Skeletal muscle satellite cell (primary cell): Measurements from ENCODE around the gene ASAP3.

ENCODE experiments used
- H3K27me3 ChIP-seq: 2 replicates; pipeline ENCODE4 v1.7.0; 2013; ENCODE audit warnings: low read length; ENCODE audit not compliant: control insufficient read depth, insufficient read depth
- H3K36me3 ChIP-seq: 2 replicates; pipeline ENCODE4 v1.7.0; 2013; ENCODE audit warnings: mild to moderate bottlenecking, control low read depth, low read length; ENCODE audit not compliant: insufficient read depth
- H3K4me1 ChIP-seq: 2 replicates; pipeline ENCODE4 v1.7.0; 2013; ENCODE audit warnings: low read length; ENCODE audit not compliant: control insufficient read depth, insufficient read depth
- H3K4me2 ChIP-seq: 2 replicates; pipeline ENCODE4 v1.7.0; 2013; ENCODE audit warnings: mild to moderate bottlenecking, low read length
- H3K4me3 ChIP-seq: 2 replicates; pipeline ENCODE4 v1.7.0; 2013; ENCODE audit warnings: low read length
- H3K9ac ChIP-seq: 2 replicates; pipeline ENCODE4 v1.7.0; 2013; ENCODE audit warnings: mild to moderate bottlenecking, low read depth, low read length, moderate library complexity
- H3K9me3 ChIP-seq: replicated peaks from 2 replicates; pipeline ENCODE4 v1.7.0; 2013; ENCODE audit warnings: mild to moderate bottlenecking, control low read depth, low read length

ASAP3 gene

GRCh38 chr1:23526329-23527041, 42.5 kb upstream of the ASAP3 start:
- Histone ChIP-seq H3K4me1 (peaks cover 33% of the 10 kb centered on the region), H3K4me2 (no peak overlapping the region), H3K27me3 (no peaks in the 10 kb centered on the region), H3K4me3 (no peak overlapping the region), H3K9me3 (no peaks in the 10 kb centered on the region), H3K9ac (no peak overlapping the region), H3K36me3 (no peaks in the 10 kb centered on the region)

- Histone ChIP-seq H3K36me3 (no peaks in the 10 kb centered on the region), H3K4me1 (peaks cover 28% of the 10 kb centered on the region), H3K27me3 (no peaks in the 10 kb centered on the region), H3K4me2 (no peak overlapping the region), H3K9me3 (no peaks in the 10 kb centered on the region), H3K4me3 (no peak overlapping the region), H3K9ac (no peak overlapping the region)
Observed at GRCh38 chr1:23525558-23526250, 41.7 kb upstream of the ASAP3 start.

- H3K27me3 ChIP-seq = no peaks in the 10 kb centered on the region
- no peaks in the 10 kb centered on the region for H3K9me3 ChIP-seq
- H3K4me1 ChIP-seq = peaks cover 21% of the 10 kb centered on the region
- no peak overlapping the region for H3K9ac ChIP-seq
- no peaks in the 10 kb centered on the region for H3K36me3 ChIP-seq
- H3K4me3 ChIP-seq = no peak overlapping the region
- H3K4me2 ChIP-seq = no peak overlapping the region
Observed at GRCh38 chr1:23524716-23525401, 40.9 kb upstream of the ASAP3 start.

DNA sequence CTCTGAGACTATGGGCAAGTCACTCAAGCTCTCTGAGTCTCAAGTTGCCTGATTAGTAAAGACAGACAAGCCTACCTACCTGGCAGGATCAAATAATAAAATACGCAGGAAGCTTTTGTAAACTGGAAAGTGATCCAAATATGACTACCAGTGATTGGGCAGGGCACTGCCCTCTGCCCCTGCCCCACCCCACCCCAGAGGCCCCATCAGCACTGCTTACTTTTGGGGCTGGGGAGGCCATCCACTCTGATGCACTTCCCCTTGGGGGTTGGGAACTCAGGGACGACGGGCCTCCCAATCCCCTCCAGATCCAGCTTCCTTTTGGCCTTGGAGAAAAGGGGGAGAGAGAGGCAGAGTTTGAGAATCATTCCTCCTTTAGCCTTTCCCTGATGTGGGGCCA, 40.2 kb upstream of the ASAP3 start:
- no peak overlapping the region for H3K4me3 ChIP-seq
- H3K27me3 ChIP-seq = no peaks in the 10 kb centered on the region
- no peaks in the 10 kb centered on the region for H3K36me3 ChIP-seq
- H3K4me1 ChIP-seq = peaks cover 14% of the 10 kb centered on the region
- no peak overlapping the region for H3K4me2 ChIP-seq
- no peaks in the 10 kb centered on the region for H3K9me3 ChIP-seq
- no peak overlapping the region for H3K9ac ChIP-seq

- Histone ChIP-seq H3K36me3 (no peaks in the 10 kb centered on the region), H3K4me3 (no peak overlapping the region), H3K9ac (no peak overlapping the region), H3K4me2 (no peak overlapping the region), H3K9me3 (no peaks in the 10 kb centered on the region), H3K4me1 (no peaks in the 10 kb centered on the region), H3K27me3 (no peaks in the 10 kb centered on the region)
Observed at GRCh38 chr1:23522244-23522982, 38.4 kb upstream of the ASAP3 start.

- H3K36me3 ChIP-seq = no peaks in the 10 kb centered on the region
- H3K4me3 ChIP-seq = no peak overlapping the region
- H3K4me1 ChIP-seq = no peaks in the 10 kb centered on the region
- no peaks in the 10 kb centered on the region for H3K9me3 ChIP-seq
- H3K27me3 ChIP-seq = no peaks in the 10 kb centered on the region
- no peak overlapping the region for H3K9ac ChIP-seq
- H3K4me2 ChIP-seq = no peak overlapping the region
Observed at GRCh38 chr1:23521588-23521987, 37.6 kb upstream of the ASAP3 start.

- Histone ChIP-seq H3K36me3 (no peaks in the 10 kb centered on the region), H3K9ac (no peak overlapping the region), H3K4me2 (no peak overlapping the region), H3K27me3 (no peaks in the 10 kb centered on the region), H3K4me1 (no peaks in the 10 kb centered on the region), H3K9me3 (no peaks in the 10 kb centered on the region), H3K4me3 (no peak overlapping the region)
Observed at GRCh38 chr1:23517581-23517980, 33.6 kb upstream of the ASAP3 start.

DNA sequence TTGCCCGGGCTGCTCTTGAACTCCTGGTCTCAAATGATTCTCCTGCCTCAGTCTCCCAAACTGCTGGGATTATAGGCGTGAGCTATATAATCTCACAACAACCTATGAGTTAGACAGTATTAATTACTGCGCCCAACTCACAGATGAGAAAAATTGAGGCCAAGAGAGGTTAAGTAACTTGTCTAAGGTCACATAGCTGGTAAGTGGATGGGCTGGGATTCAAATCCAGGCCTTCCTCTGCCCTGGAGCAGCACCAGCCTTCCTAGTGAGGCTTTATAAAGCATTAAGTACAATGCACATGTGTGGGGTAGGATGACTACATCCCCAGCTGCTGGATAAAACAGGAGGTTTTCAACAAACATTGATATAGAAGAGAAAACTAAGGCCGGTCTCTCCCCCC, 31.9 kb upstream of the ASAP3 start:
- no peaks in the 10 kb centered on the region for H3K36me3 ChIP-seq

GRCh38 chr1:23514111-23514679, 30.2 kb upstream of the ASAP3 start:
- Histone ChIP-seq H3K36me3 (no peaks in the 10 kb centered on the region), H3K27me3 (no peaks in the 10 kb centered on the region), H3K4me2 (no peak overlapping the region), H3K9me3 (no peaks in the 10 kb centered on the region), H3K9ac (no peak overlapping the region), H3K4me3 (no peak overlapping the region), H3K4me1 (no peaks in the 10 kb centered on the region)

More for the DNA sequence above, 31.9 kb upstream of the ASAP3 start:
- no peaks in the 10 kb centered on the region for H3K27me3 ChIP-seq
- H3K9ac ChIP-seq = no peak overlapping the region
- H3K4me2 ChIP-seq = no peak overlapping the region
- H3K4me1 ChIP-seq = no peaks in the 10 kb centered on the region
- H3K9me3 ChIP-seq = no peaks in the 10 kb centered on the region
- no peak overlapping the region for H3K4me3 ChIP-seq

- H3K4me1 ChIP-seq = no peaks in the 10 kb centered on the region
- no peaks in the 10 kb centered on the region for H3K9me3 ChIP-seq
- no peak overlapping the region for H3K9ac ChIP-seq
- H3K27me3 ChIP-seq = no peaks in the 10 kb centered on the region
- H3K4me3 ChIP-seq = no peak overlapping the region
- no peak overlapping the region for H3K4me2 ChIP-seq
- H3K36me3 ChIP-seq = no peaks in the 10 kb centered on the region
Observed at GRCh38 chr1:23509896-23510295, 25.9 kb upstream of the ASAP3 start.
